ENCODE measurements around the gene CMSS1.

- TF ChIP-seq EZH2 (IDR thresholded peaks at IDR 0.05; ENCODE audit: borderline replicate concordance, low read length) (no peak), CTCF (IDR thresholded peaks at IDR 0.05; ENCODE audit: low read length) (no peak)
Measured at GRCh38 chr3:100039075-100039474, 221.4 kb downstream of the CMSS1 start.

Measured in OCI-LY1 (cell line).